Measurements from ENCODE around the gene PLEKHA7. TPM values are rescaled to one million over a fixed set of nuclear protein-coding genes. Genes with fewer than 3 reads are reported as not detected.

PLEKHA7 gene
- total RNA-seq, 1 donor from 2014 or later: 15.6 TPM

GRCh38 chr11:16785520-16786128, 228.6 kb downstream of the PLEKHA7 start:
- Mint-ChIP-seq H3K4me3 (ENCODE audit: unreplicated experiment) (no peak overlapping the region), H3K27me3 (ENCODE audit: unreplicated experiment) (no peaks in the 10 kb centered on the region), H3K4me1 (ENCODE audit: unreplicated experiment) (peaks cover 15% of the 10 kb centered on the region), H3K9me3 (ENCODE audit: unreplicated experiment) (no peaks in the 10 kb centered on the region), H3K36me3 (ENCODE audit: unreplicated experiment) (peaks cover 1% of the 10 kb centered on the region), H3K27ac (ENCODE audit: unreplicated experiment) (no peak overlapping the region)
- peak; percentile 89 for TF ChIP-seq CTCF (IDR thresholded peaks at IDR 0.05)
- no peak for DNase-seq (ENCODE audit: extremely low spot score, unreplicated experiment)

- Mint-ChIP-seq H3K9me3 (ENCODE audit: unreplicated experiment) (no peaks in the 10 kb centered on the region), H3K36me3 (ENCODE audit: unreplicated experiment) (peaks cover 2% of the 10 kb centered on the region), H3K4me3 (ENCODE audit: unreplicated experiment) (no peak overlapping the region), H3K27me3 (ENCODE audit: unreplicated experiment) (no peaks in the 10 kb centered on the region), H3K27ac (ENCODE audit: unreplicated experiment) (no peak overlapping the region), H3K4me1 (ENCODE audit: unreplicated experiment) (peaks cover 18% of the 10 kb centered on the region)
- DNase-seq (ENCODE audit: extremely low spot score, unreplicated experiment): no peak
- no peak for TF ChIP-seq CTCF (IDR thresholded peaks at IDR 0.05)
Observed at GRCh38 chr11:16784666-16785065, 229.5 kb downstream of the PLEKHA7 start.

- no peak for DNase-seq (ENCODE audit: extremely low spot score, unreplicated experiment)
- H3K36me3 Mint-ChIP-seq (ENCODE audit: unreplicated experiment): peaks cover 2% of the 10 kb centered on the region
- TF ChIP-seq CTCF (IDR thresholded peaks at IDR 0.05): no peak
Observed at GRCh38 chr11:16784097-16784496, 230.1 kb downstream of the PLEKHA7 start.

GRCh38 chr11:16783321-16783801, 230.9 kb downstream of the PLEKHA7 start:
- no peak for TF ChIP-seq CTCF (IDR thresholded peaks at IDR 0.05)
- DNase-seq (ENCODE audit: extremely low spot score, unreplicated experiment): no peak
- Mint-ChIP-seq H3K4me1 (ENCODE audit: unreplicated experiment) (peaks cover 15% of the 10 kb centered on the region), H3K27me3 (ENCODE audit: unreplicated experiment) (no peaks in the 10 kb centered on the region), H3K9me3 (ENCODE audit: unreplicated experiment) (no peaks in the 10 kb centered on the region), H3K27ac (ENCODE audit: unreplicated experiment) (no peak overlapping the region), H3K4me3 (ENCODE audit: unreplicated experiment) (no peak overlapping the region), H3K36me3 (ENCODE audit: unreplicated experiment) (peaks cover 2% of the 10 kb centered on the region)

More at GRCh38 chr11:16784097-16784496, 230.1 kb downstream of the PLEKHA7 start:
- no peak overlapping the region for H3K4me3 Mint-ChIP-seq (ENCODE audit: unreplicated experiment)
- H3K9me3 Mint-ChIP-seq (ENCODE audit: unreplicated experiment): no peaks in the 10 kb centered on the region
- no peak overlapping the region for H3K27ac Mint-ChIP-seq (ENCODE audit: unreplicated experiment)
- no peaks in the 10 kb centered on the region for H3K27me3 Mint-ChIP-seq (ENCODE audit: unreplicated experiment)
- peaks cover 18% of the 10 kb centered on the region for H3K4me1 Mint-ChIP-seq (ENCODE audit: unreplicated experiment)

GRCh38 chr11:16781936-16782919, 232.0 kb downstream of the PLEKHA7 start:
- Mint-ChIP-seq H3K27me3 (ENCODE audit: unreplicated experiment) (no peaks in the 10 kb centered on the region), H3K36me3 (ENCODE audit: unreplicated experiment) (peaks cover 2% of the 10 kb centered on the region), H3K9me3 (ENCODE audit: unreplicated experiment) (no peaks in the 10 kb centered on the region), H3K4me1 (ENCODE audit: unreplicated experiment) (peaks cover 6% of the 10 kb centered on the region), H3K4me3 (ENCODE audit: unreplicated experiment) (no peak overlapping the region), H3K27ac (ENCODE audit: unreplicated experiment) (no peak overlapping the region)
- no peak for TF ChIP-seq CTCF (IDR thresholded peaks at IDR 0.05)
- no peak for DNase-seq (ENCODE audit: extremely low spot score, unreplicated experiment)
